VCaP (cell line): ENCODE data around the gene CPT2.

Experiments used
- H3K27ac ChIP-seq: fragments of 450-650 bp; 2 replicates; pipeline ENCODE4 v1.5.1; 2017
- TF ChIP-seq, protein P1 (sequence below): fragments of 450-650 bp; conservative IDR thresholded peaks from 2 replicates; pipeline ENCODE4 v1.5.1; 2017; ENCODE audit warnings: mild to moderate bottlenecking, moderate library complexity

Gene CPT2

DNA sequence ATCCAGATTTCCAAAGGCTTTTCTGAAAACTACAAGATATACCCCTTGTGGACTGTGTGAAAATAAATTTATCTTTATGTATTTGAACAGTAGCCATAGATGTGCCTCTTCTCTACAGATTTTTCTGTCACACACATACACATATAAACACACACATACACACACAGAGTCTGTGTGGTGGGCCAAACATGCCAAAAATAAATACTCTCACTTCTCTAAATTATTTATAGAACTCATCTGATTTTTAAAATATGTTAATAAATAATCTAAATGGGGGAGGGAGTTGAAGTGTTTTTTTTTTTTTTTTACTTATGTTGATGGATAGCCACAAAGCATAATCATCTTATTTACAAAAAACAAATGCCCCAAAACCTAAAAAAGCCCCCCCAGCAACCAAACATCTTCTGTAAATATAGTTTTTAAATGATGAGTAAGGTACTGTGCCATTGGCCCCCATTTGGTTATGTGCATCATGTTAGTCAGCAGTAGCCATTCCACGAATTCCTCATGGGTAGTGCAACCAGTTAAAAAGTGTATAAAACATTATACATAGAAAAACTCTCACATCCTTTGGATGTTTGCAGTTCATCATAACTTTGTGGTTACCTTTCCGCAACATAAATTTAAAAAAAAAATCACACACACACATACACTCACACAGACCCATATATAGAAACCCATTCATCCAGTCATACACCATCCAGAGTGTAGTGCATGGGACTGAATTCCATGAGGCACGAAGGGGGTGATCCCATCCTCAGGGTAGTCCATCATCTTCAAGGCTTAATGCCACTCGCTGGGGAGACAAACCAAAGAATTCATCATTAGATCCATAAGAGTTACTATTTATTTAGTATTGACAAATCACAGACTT lies 49.9 kb downstream of the CPT2 start:
- H3K27ac ChIP-seq, result no peak overlapping the region
- TF ChIP-seq, protein P1, sequence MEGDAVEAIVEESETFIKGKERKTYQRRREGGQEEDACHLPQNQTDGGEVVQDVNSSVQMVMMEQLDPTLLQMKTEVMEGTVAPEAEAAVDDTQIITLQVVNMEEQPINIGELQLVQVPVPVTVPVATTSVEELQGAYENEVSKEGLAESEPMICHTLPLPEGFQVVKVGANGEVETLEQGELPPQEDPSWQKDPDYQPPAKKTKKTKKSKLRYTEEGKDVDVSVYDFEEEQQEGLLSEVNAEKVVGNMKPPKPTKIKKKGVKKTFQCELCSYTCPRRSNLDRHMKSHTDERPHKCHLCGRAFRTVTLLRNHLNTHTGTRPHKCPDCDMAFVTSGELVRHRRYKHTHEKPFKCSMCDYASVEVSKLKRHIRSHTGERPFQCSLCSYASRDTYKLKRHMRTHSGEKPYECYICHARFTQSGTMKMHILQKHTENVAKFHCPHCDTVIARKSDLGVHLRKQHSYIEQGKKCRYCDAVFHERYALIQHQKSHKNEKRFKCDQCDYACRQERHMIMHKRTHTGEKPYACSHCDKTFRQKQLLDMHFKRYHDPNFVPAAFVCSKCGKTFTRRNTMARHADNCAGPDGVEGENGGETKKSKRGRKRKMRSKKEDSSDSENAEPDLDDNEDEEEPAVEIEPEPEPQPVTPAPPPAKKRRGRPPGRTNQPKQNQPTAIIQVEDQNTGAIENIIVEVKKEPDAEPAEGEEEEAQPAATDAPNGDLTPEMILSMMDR, result no peak

- TF ChIP-seq, protein P1, result no peak
- no peak overlapping the region for H3K27ac ChIP-seq
These were observed 53.1 kb downstream of the CPT2 start for GRCh38 chr1:53249706-53250105.

- H3K27ac ChIP-seq, result no peak overlapping the region
- TF ChIP-seq, protein P1, result no peak
These were observed 53.7 kb downstream of the CPT2 start for GRCh38 chr1:53250325-53250724.

DNA sequence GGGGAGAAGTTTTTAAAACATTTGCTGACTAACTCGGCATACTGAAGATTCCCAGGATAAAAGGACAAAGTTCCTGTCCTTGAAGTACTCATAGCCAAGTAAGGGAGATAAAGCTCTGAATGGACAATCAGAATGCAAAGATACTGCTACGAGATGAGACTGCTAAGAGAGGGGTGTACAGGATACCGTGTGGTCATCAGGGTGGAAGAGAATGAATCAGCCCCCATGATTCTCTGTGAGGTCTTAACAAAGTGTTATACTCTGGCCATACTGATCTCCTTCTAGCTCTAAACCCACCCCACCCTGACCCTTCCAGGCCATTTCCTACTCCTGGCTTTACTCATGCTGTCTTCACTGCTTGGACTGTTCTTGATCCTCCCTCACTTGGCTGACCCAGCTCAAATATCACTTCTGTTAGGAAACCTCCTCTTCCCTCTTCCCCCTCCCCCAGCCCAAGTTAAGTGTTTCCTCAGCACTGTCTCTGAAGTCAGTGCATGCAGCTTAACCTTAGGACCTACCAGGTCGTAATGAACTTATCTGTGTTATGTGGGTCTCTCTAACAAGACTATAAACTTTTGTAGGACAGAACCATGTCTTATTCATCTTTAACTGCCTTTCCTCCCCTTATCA lies 57.5 kb downstream of the CPT2 start:
- TF ChIP-seq, protein P1, result no peak
- H3K27ac ChIP-seq, result no peak overlapping the region

GRCh38 chr1:53255031-53255430 lies 58.4 kb downstream of the CPT2 start:
- TF ChIP-seq, protein P1, result no peak
- no peak overlapping the region for H3K27ac ChIP-seq

- peak overlapping the region; percentile 36 for H3K27ac ChIP-seq
These were observed 60.2 kb downstream of the CPT2 start for GRCh38 chr1:53256511-53257453.

More at GRCh38 chr1:53256511-53257453, 60.2 kb downstream of the CPT2 start:
- TF ChIP-seq, protein P1, result no peak
